Measurements from ENCODE around the gene MATK.

GRCh38 chr19:3768748-3769099 lies 17.5 kb downstream of the MATK start:
- TF ChIP-seq CTCF (IDR thresholded peaks at IDR 0.05), result no peak
- no peak for TF ChIP-seq POLR2AphosphoS5 (IDR thresholded peaks at IDR 0.05; ENCODE audit: low read depth, low read length)

Data from Panc1 (cell line).